ENCODE measurements around the gene PAK1.

Gene PAK1

GRCh38 chr11:77375107-77375506, 98.8 kb downstream of the PAK1 start:
- Histone ChIP-seq H3K4me3 (ENCODE audit: low read length) (no peak overlapping the region), H2BK120ac (ENCODE audit: low read depth, low read length) (no peak overlapping the region), H2BK5ac (ENCODE audit: low read length) (no peak overlapping the region), H3K4ac (ENCODE audit: low read depth, low read length) (no peak overlapping the region), H3K23ac (ENCODE audit: low read length) (no peak overlapping the region), H3K56ac (ENCODE audit: low read length) (no peak overlapping the region), H3K9ac (ENCODE audit: low read length) (no peak overlapping the region), H3K27me3 (ENCODE audit: insufficient read depth, low read length, poor library complexity) (no peaks in the 10 kb centered on the region), H3K36me3 (ENCODE audit: control insufficient read depth, insufficient read depth, low read length) (no peaks in the 10 kb centered on the region), H3K18ac (ENCODE audit: low read length) (no peak overlapping the region), H3K4me2 (ENCODE audit: low read length) (no peak overlapping the region), H4K5ac (ENCODE audit: low read length) (no peak overlapping the region), H4K8ac (ENCODE audit: low read depth, low read length) (no peak overlapping the region), H2AK5ac (ENCODE audit: low read length) (no peak overlapping the region), H3K79me1 (ENCODE audit: low read length) (no peaks in the 10 kb centered on the region), H3K4me1 (ENCODE audit: control insufficient read depth, low read depth, low read length) (no peaks in the 10 kb centered on the region), H3K79me2 (ENCODE audit: control insufficient read depth, insufficient read depth, low read length) (no peaks in the 10 kb centered on the region), H2BK15ac (replicated peaks; ENCODE audit: low read depth) (no peak overlapping the region), H3K27ac (ENCODE audit: low read depth, low read length) (no peak overlapping the region)
- no CpG with 5 or more reads among the region's 2 CpGs for WGBS (ENCODE audit: extremely low coverage, insufficient coverage, low lambda C conversion rate)
- no peak for DNase-seq

DNA sequence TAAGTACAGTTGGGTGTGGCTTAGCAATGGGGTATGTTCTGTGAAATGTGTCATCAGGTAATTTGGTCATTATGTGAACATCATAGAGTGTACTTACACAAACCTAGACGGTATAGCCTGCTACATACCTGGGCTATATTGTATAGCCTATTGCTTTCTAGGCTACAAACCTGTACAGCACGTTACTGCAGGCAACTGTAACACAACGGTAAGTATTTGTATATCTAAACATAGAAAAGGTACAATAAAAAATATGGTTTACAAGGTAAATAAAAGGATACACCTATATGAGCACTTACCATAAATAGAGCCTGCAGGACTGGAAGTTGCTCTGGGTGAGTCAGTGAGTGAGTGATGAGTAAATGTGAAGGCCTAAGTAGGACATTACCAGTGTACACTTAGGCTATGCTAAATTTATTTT, 99.3 kb downstream of the PAK1 start:
- WGBS (ENCODE audit: extremely low coverage, insufficient coverage, low lambda C conversion rate): no CpG with 5 or more reads among the region's 3 CpGs
- H3K27ac ChIP-seq (ENCODE audit: low read depth, low read length): no peak overlapping the region
- no peaks in the 10 kb centered on the region for H3K36me3 ChIP-seq (ENCODE audit: control insufficient read depth, insufficient read depth, low read length)

GRCh38 chr11:77374108-77374507, 99.8 kb downstream of the PAK1 start:
- Histone ChIP-seq H4K8ac (ENCODE audit: low read depth, low read length) (no peak overlapping the region), H2BK15ac (replicated peaks; ENCODE audit: low read depth) (no peak overlapping the region), H3K27ac (ENCODE audit: low read depth, low read length) (no peak overlapping the region)

More for the DNA sequence above, 99.3 kb downstream of the PAK1 start:
- no peak overlapping the region for H3K9ac ChIP-seq (ENCODE audit: low read length)
- H2AK5ac ChIP-seq (ENCODE audit: low read length): no peak overlapping the region
- no peak overlapping the region for H3K23ac ChIP-seq (ENCODE audit: low read length)
- no peak overlapping the region for H2BK15ac ChIP-seq (replicated peaks; ENCODE audit: low read depth)
- H2BK120ac ChIP-seq (ENCODE audit: low read depth, low read length): no peak overlapping the region
- H3K4me1 ChIP-seq (ENCODE audit: control insufficient read depth, low read depth, low read length): no peaks in the 10 kb centered on the region
- no peak overlapping the region for H3K18ac ChIP-seq (ENCODE audit: low read length)
- H3K79me2 ChIP-seq (ENCODE audit: control insufficient read depth, insufficient read depth, low read length): no peaks in the 10 kb centered on the region
- no peak overlapping the region for H4K8ac ChIP-seq (ENCODE audit: low read depth, low read length)
- no peak overlapping the region for H3K4ac ChIP-seq (ENCODE audit: low read depth, low read length)
- no peak overlapping the region for H2BK5ac ChIP-seq (ENCODE audit: low read length)
- no peak for DNase-seq
- no peak overlapping the region for H3K4me2 ChIP-seq (ENCODE audit: low read length)
- H3K79me1 ChIP-seq (ENCODE audit: low read length): no peaks in the 10 kb centered on the region
- H4K5ac ChIP-seq (ENCODE audit: low read length): no peak overlapping the region
- no peak overlapping the region for H3K56ac ChIP-seq (ENCODE audit: low read length)
- no peak overlapping the region for H3K4me3 ChIP-seq (ENCODE audit: low read length)
- H3K27me3 ChIP-seq (ENCODE audit: insufficient read depth, low read length, poor library complexity): no peaks in the 10 kb centered on the region

GRCh38 chr11:77372726-77373125, 101.2 kb downstream of the PAK1 start:
- H3K79me2 ChIP-seq (ENCODE audit: control insufficient read depth, insufficient read depth, low read length): no peaks in the 10 kb centered on the region

More at GRCh38 chr11:77374108-77374507, 99.8 kb downstream of the PAK1 start:
- H3K56ac ChIP-seq (ENCODE audit: low read length): no peak overlapping the region
- H3K4me2 ChIP-seq (ENCODE audit: low read length): no peak overlapping the region
- no peak overlapping the region for H2AK5ac ChIP-seq (ENCODE audit: low read length)
- no peaks in the 10 kb centered on the region for H3K79me2 ChIP-seq (ENCODE audit: control insufficient read depth, insufficient read depth, low read length)
- no peak overlapping the region for H3K4ac ChIP-seq (ENCODE audit: low read depth, low read length)
- H2BK120ac ChIP-seq (ENCODE audit: low read depth, low read length): no peak overlapping the region
- no peak overlapping the region for H3K4me3 ChIP-seq (ENCODE audit: low read length)
- H3K23ac ChIP-seq (ENCODE audit: low read length): no peak overlapping the region
- no peaks in the 10 kb centered on the region for H3K4me1 ChIP-seq (ENCODE audit: control insufficient read depth, low read depth, low read length)
- no peak overlapping the region for H4K5ac ChIP-seq (ENCODE audit: low read length)
- WGBS (ENCODE audit: extremely low coverage, insufficient coverage, low lambda C conversion rate): no CpG with 5 or more reads among the region's 1 CpG
- no peak overlapping the region for H3K18ac ChIP-seq (ENCODE audit: low read length)
- no peak for DNase-seq
- H3K27me3 ChIP-seq (ENCODE audit: insufficient read depth, low read length, poor library complexity): no peaks in the 10 kb centered on the region
- no peak overlapping the region for H3K9ac ChIP-seq (ENCODE audit: low read length)
- no peaks in the 10 kb centered on the region for H3K36me3 ChIP-seq (ENCODE audit: control insufficient read depth, insufficient read depth, low read length)
- no peaks in the 10 kb centered on the region for H3K79me1 ChIP-seq (ENCODE audit: low read length)
- no peak overlapping the region for H2BK5ac ChIP-seq (ENCODE audit: low read length)

GRCh38 chr11:77371646-77372045, 102.2 kb downstream of the PAK1 start:
- Histone ChIP-seq H2BK120ac (ENCODE audit: low read depth, low read length) (no peak overlapping the region), H3K79me2 (ENCODE audit: control insufficient read depth, insufficient read depth, low read length) (no peaks in the 10 kb centered on the region), H2AK5ac (ENCODE audit: low read length) (no peak overlapping the region), H3K18ac (ENCODE audit: low read length) (no peak overlapping the region), H3K36me3 (ENCODE audit: control insufficient read depth, insufficient read depth, low read length) (no peaks in the 10 kb centered on the region), H3K9ac (ENCODE audit: low read length) (no peak overlapping the region), H3K4me3 (ENCODE audit: low read length) (no peak overlapping the region), H3K27me3 (ENCODE audit: insufficient read depth, low read length, poor library complexity) (no peaks in the 10 kb centered on the region), H3K79me1 (ENCODE audit: low read length) (no peaks in the 10 kb centered on the region), H3K4ac (ENCODE audit: low read depth, low read length) (no peak overlapping the region), H3K23ac (ENCODE audit: low read length) (no peak overlapping the region), H4K5ac (ENCODE audit: low read length) (no peak overlapping the region), H4K8ac (ENCODE audit: low read depth, low read length) (no peak overlapping the region), H3K4me2 (ENCODE audit: low read length) (no peak overlapping the region), H2BK5ac (ENCODE audit: low read length) (no peak overlapping the region), H3K27ac (ENCODE audit: low read depth, low read length) (no peak overlapping the region), H3K56ac (ENCODE audit: low read length) (no peak overlapping the region), H2BK15ac (replicated peaks; ENCODE audit: low read depth) (no peak overlapping the region), H3K4me1 (ENCODE audit: control insufficient read depth, low read depth, low read length) (no peaks in the 10 kb centered on the region)
- no peak for DNase-seq

More at GRCh38 chr11:77372726-77373125, 101.2 kb downstream of the PAK1 start:
- H3K79me1 ChIP-seq (ENCODE audit: low read length): no peaks in the 10 kb centered on the region
- H4K5ac ChIP-seq (ENCODE audit: low read length): no peak overlapping the region
- H3K23ac ChIP-seq (ENCODE audit: low read length): no peak overlapping the region
- no peaks in the 10 kb centered on the region for H3K4me1 ChIP-seq (ENCODE audit: control insufficient read depth, low read depth, low read length)
- H3K18ac ChIP-seq (ENCODE audit: low read length): no peak overlapping the region
- H2BK15ac ChIP-seq (replicated peaks; ENCODE audit: low read depth): no peak overlapping the region
- no peaks in the 10 kb centered on the region for H3K27me3 ChIP-seq (ENCODE audit: insufficient read depth, low read length, poor library complexity)
- no peaks in the 10 kb centered on the region for H3K36me3 ChIP-seq (ENCODE audit: control insufficient read depth, insufficient read depth, low read length)
- H2BK5ac ChIP-seq (ENCODE audit: low read length): no peak overlapping the region
- H3K9ac ChIP-seq (ENCODE audit: low read length): no peak overlapping the region
- no peak overlapping the region for H4K8ac ChIP-seq (ENCODE audit: low read depth, low read length)
- no CpG with 5 or more reads among the region's 2 CpGs for WGBS (ENCODE audit: extremely low coverage, insufficient coverage, low lambda C conversion rate)
- no peak overlapping the region for H3K27ac ChIP-seq (ENCODE audit: low read depth, low read length)
- no peak overlapping the region for H3K4me3 ChIP-seq (ENCODE audit: low read length)
- no peak overlapping the region for H3K4ac ChIP-seq (ENCODE audit: low read depth, low read length)
- H3K4me2 ChIP-seq (ENCODE audit: low read length): no peak overlapping the region
- H2BK120ac ChIP-seq (ENCODE audit: low read depth, low read length): no peak overlapping the region
- H2AK5ac ChIP-seq (ENCODE audit: low read length): no peak overlapping the region
- no peak overlapping the region for H3K56ac ChIP-seq (ENCODE audit: low read length)
- DNase-seq: no peak

DNA sequence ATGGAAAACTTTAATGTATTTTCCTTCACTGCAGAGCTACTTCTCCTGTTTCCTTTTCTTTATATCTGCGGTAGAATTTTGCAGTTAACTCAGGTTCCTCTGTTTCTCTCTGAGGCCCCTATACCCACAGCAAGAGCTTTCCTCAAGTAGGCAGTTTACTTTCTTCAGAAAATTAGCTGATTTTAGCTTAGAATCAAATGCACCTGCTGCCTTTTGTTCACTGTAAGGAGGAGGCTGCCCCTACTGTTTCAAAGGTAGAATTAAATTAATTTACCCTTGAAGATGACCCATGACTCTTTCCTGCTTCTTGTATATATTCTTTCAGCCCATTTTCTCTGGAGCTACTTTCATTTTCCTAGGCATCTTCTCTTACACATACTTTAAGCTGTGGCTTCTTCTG, 103.7 kb downstream of the PAK1 start:
- no peak overlapping the region for H2BK120ac ChIP-seq (ENCODE audit: low read depth, low read length)
- H4K8ac ChIP-seq (ENCODE audit: low read depth, low read length): no peak overlapping the region
- H4K5ac ChIP-seq (ENCODE audit: low read length): no peak overlapping the region
- H3K79me2 ChIP-seq (ENCODE audit: control insufficient read depth, insufficient read depth, low read length): no peaks in the 10 kb centered on the region
- no peak overlapping the region for H3K18ac ChIP-seq (ENCODE audit: low read length)
- H3K27ac ChIP-seq (ENCODE audit: low read depth, low read length): no peak overlapping the region
- H2AK5ac ChIP-seq (ENCODE audit: low read length): no peak overlapping the region
- no peak overlapping the region for H3K4ac ChIP-seq (ENCODE audit: low read depth, low read length)
- no peak for DNase-seq
- H3K79me1 ChIP-seq (ENCODE audit: low read length): no peaks in the 10 kb centered on the region
- no peak overlapping the region for H3K4me3 ChIP-seq (ENCODE audit: low read length)
- H3K56ac ChIP-seq (ENCODE audit: low read length): no peak overlapping the region
- no peak overlapping the region for H3K9ac ChIP-seq (ENCODE audit: low read length)
- no peaks in the 10 kb centered on the region for H3K4me1 ChIP-seq (ENCODE audit: control insufficient read depth, low read depth, low read length)
- no peak overlapping the region for H2BK15ac ChIP-seq (replicated peaks; ENCODE audit: low read depth)
- no CpG with 5 or more reads among the region's 1 CpG for WGBS (ENCODE audit: extremely low coverage, insufficient coverage, low lambda C conversion rate)
- H3K4me2 ChIP-seq (ENCODE audit: low read length): no peak overlapping the region
- no peak overlapping the region for H2BK5ac ChIP-seq (ENCODE audit: low read length)
- no peak overlapping the region for H3K23ac ChIP-seq (ENCODE audit: low read length)
- H3K36me3 ChIP-seq (ENCODE audit: control insufficient read depth, insufficient read depth, low read length): no peaks in the 10 kb centered on the region
- H3K27me3 ChIP-seq (ENCODE audit: insufficient read depth, low read length, poor library complexity): no peaks in the 10 kb centered on the region
